ENCODE data around the gene UFC1. TPM values are rescaled to one million over a fixed set of nuclear protein-coding genes. Genes with fewer than 3 reads are reported as not detected.
A peak's percentile ranks its signal among the peaks of the same experiment; 100 is the strongest.

UFC1 gene
- total RNA-seq, 1 donor from 2014 or later, result 91.8 TPM

DNA sequence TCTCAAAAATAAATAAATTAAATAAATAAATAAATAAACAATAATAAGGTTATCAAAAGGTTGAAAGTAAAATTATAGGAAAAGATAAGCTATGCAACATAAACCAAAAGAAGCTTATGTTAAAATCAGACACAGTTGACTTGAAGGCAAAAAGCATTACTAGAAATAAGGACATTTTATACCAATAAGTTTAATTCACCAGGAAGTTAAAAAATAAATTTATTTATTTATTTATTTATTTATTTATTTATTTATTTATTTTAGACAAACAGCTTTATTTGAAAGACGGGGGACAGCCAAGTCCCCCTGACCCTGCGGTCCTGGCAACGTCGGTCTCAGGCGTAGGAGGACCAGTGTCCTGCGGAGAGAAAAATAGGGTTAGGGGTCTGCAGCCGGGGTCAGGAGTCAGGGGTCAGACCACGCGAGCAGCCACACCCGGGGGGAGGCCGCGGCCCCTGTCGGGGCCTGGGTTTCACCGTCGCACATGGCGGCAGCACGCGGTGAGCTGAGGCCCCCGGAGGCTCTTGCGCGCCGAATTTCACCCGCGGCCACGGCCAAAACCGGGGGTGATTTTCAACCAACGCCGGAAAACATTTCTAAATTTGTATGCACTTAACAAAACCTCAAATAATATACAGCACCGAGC is 12.9 kb upstream of the UFC1 start:
- no peaks in the 10 kb centered on the region for H3K27me3 Mint-ChIP-seq (ENCODE audit: low read depth)

DNA sequence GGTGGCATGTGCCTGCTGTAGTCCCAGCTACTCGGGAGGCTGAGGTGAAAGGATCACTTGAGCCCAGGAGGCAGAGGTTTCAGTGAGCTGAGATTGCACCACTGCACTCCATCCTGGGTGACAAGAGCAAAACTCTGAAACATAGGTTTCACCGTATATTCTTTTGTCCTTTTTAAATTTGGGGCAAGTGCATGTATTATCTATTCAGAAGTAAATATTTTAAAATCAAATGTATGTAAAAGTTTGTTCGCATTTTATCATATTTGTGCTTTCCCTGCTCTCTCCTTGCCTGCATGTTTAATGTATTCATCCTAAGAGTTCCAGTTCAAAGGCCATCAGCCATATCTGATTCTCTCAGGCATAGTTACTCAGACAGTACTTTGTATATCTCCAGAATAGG is 7.9 kb upstream of the UFC1 start:
- Mint-ChIP-seq H3K4me1 (ENCODE audit: low read depth) (no peaks in the 10 kb centered on the region), H3K27ac (no peak overlapping the region), H3K4me3 (ENCODE audit: low read depth) (no peak overlapping the region), H3K36me3 (ENCODE audit: low read depth) (no peaks in the 10 kb centered on the region), H3K27me3 (ENCODE audit: low read depth) (no peaks in the 10 kb centered on the region), H3K9me3 (no peaks in the 10 kb centered on the region)
- DNase-seq (ENCODE audit: low spot score), result no peak
- intact Hi-C loops (cut with micrococcal nuclease), result no loop called here

More for the DNA sequence above, 12.9 kb upstream of the UFC1 start:
- intact Hi-C loops (cut with micrococcal nuclease), result no loop called here
- Mint-ChIP-seq H3K27ac (no peak overlapping the region), H3K36me3 (ENCODE audit: low read depth) (no peaks in the 10 kb centered on the region), H3K4me1 (ENCODE audit: low read depth) (peaks cover 3% of the 10 kb centered on the region), H3K9me3 (no peaks in the 10 kb centered on the region), H3K4me3 (ENCODE audit: low read depth) (no peak overlapping the region)
- DNase-seq (ENCODE audit: low spot score), result no peak

GRCh38 chr1:161153176-161153575 is 602 bp upstream of the UFC1 start:
- intact Hi-C loops (cut with micrococcal nuclease), result loop anchor here (1.0 kb wide), 2 partner anchors 21 to 55 kb away; partner anchors contain the start of genes DEDD and KLHDC9
- H3K4me1 Mint-ChIP-seq (ENCODE audit: low read depth), result peaks cover 15% of the 10 kb centered on the region

GRCh38 chr1:161157867-161158266 is 4.1 kb downstream of the UFC1 start:
- Mint-ChIP-seq H3K4me3 (ENCODE audit: low read depth) (peak overlapping the region; percentile 27), H3K36me3 (ENCODE audit: low read depth) (peaks cover 60% of the 10 kb centered on the region), H3K9me3 (no peaks in the 10 kb centered on the region), H3K4me1 (ENCODE audit: low read depth) (peaks cover 41% of the 10 kb centered on the region), H3K27me3 (ENCODE audit: low read depth) (no peaks in the 10 kb centered on the region), H3K27ac (peak overlapping the region; percentile 38)
- intact Hi-C loops (cut with micrococcal nuclease), result loop anchor here (5.0 kb wide), 1 partner anchor 91 kb away; the partner anchor contains the start of gene ARHGAP30
- no peak for DNase-seq (ENCODE audit: low spot score)

More at GRCh38 chr1:161153176-161153575, 602 bp upstream of the UFC1 start:
- no peak for DNase-seq (ENCODE audit: low spot score)
- peak overlapping the region; percentile 100 for H3K4me3 Mint-ChIP-seq (ENCODE audit: low read depth)
- no peaks in the 10 kb centered on the region for H3K9me3 Mint-ChIP-seq
- peak overlapping the region; percentile 79 for H3K27ac Mint-ChIP-seq
- H3K36me3 Mint-ChIP-seq (ENCODE audit: low read depth), result peaks cover 27% of the 10 kb centered on the region
- H3K27me3 Mint-ChIP-seq (ENCODE audit: low read depth), result no peaks in the 10 kb centered on the region

- peak overlapping the region; percentile 92 for H3K27ac Mint-ChIP-seq
- no peak for DNase-seq (ENCODE audit: low spot score)
- peak overlapping the region; percentile 86 for H3K4me3 Mint-ChIP-seq (ENCODE audit: low read depth)
- peaks cover 43% of the 10 kb centered on the region for H3K4me1 Mint-ChIP-seq (ENCODE audit: low read depth)
- intact Hi-C loops (cut with micrococcal nuclease), result loop anchor here (5.0 kb wide), 1 partner anchor 91 kb away; the partner anchor contains the start of gene ARHGAP30
- peaks cover 66% of the 10 kb centered on the region for H3K36me3 Mint-ChIP-seq (ENCODE audit: low read depth)
- no peaks in the 10 kb centered on the region for H3K27me3 Mint-ChIP-seq (ENCODE audit: low read depth)
- H3K9me3 Mint-ChIP-seq, result no peaks in the 10 kb centered on the region
These were observed 4.7 kb downstream of the UFC1 start for GRCh38 chr1:161158316-161159010.

DNA sequence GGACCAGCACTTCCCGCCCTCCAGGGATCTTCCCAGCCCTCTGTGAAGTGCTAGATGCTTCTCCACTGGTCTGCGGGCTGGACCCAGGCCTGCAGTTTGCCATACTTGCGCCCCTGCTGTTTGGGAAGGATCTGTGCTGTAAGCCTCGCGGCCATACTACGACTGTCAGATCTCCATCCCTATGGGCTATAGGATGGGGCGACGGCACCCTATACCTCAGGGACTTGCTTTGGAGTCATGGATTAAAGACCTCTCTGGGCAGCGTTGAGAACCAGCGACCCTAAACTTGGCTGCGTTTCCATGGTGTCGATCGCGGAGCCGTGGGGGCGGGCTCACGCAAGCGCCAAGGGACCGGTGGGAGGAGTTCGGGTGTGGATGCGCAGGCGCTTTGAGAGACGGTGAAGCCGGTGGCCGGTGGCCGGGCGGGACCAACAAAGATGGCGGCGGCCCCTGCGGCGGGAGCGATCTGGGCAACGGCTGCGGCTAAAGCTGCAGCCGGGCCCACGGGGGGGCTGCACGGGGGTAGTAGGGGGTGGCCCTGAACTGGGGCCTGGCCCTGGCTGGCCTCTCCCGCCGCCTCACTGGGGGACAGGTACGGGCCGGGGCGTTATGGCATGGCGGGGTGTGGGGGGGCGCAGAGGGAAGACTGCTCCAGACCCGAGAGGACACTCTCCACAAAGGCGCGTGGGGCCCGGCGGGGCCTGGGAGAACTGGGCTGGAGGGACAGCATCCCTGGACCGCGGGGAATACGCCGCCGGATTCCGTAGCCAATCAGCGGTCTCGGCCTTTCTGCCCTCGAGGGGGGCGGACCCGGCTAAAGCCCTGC is 5.5 kb downstream of the UFC1 start, which contains the start of gene USP21:
Gene USP21 (plus strand): TSS at position 414 of the 826 bp plus-strand sequence. CDS start 1,141 bp downstream, outside the sequence.
- peak; percentile 89 for DNase-seq (ENCODE audit: low spot score)
- intact Hi-C loops (cut with micrococcal nuclease), result loop anchor here (5.0 kb wide), 1 partner anchor 92 kb away; the partner anchor contains the start of gene ARHGAP30
- Mint-ChIP-seq H3K36me3 (ENCODE audit: low read depth) (peaks cover 74% of the 10 kb centered on the region), H3K9me3 (no peaks in the 10 kb centered on the region), H3K27me3 (ENCODE audit: low read depth) (no peaks in the 10 kb centered on the region), H3K4me1 (ENCODE audit: low read depth) (peaks cover 43% of the 10 kb centered on the region), H3K27ac (peak within 1 kb of the TSS; percentile 92), H3K4me3 (ENCODE audit: low read depth) (peak within 1 kb of the TSS; percentile 86)

- Mint-ChIP-seq H3K9me3 (no peaks in the 10 kb centered on the region), H3K4me1 (ENCODE audit: low read depth) (peaks cover 44% of the 10 kb centered on the region), H3K36me3 (ENCODE audit: low read depth) (peaks cover 79% of the 10 kb centered on the region), H3K4me3 (ENCODE audit: low read depth) (peak overlapping the region; percentile 86), H3K27me3 (ENCODE audit: low read depth) (no peaks in the 10 kb centered on the region), H3K27ac (peak overlapping the region; percentile 92)
- intact Hi-C loops (cut with micrococcal nuclease), result loop anchor here (5.0 kb wide), 1 partner anchor 93 kb away; the partner anchor contains the start of gene ARHGAP30
- no peak for DNase-seq (ENCODE audit: low spot score)
These were observed 6.1 kb downstream of the UFC1 start for GRCh38 chr1:161159913-161160243.

DNA sequence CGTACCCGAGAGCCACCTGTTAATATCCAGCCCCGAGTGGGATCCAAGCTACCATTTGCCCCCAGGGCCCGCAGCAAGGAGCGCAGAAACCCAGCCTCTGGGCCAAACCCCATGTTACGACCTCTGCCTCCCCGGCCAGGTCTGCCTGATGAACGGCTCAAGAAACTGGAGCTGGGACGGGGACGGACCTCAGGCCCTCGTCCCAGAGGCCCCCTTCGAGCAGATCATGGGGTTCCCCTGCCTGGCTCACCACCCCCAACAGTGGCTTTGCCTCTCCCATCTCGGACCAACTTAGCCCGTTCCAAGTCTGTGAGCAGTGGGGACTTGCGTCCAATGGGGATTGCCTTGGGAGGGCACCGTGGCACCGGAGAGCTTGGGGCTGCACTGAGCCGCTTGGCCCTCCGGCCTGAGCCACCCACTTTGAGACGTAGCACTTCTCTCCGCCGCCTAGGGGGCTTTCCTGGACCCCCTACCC is 6.9 kb downstream of the UFC1 start:
- Mint-ChIP-seq H3K27me3 (ENCODE audit: low read depth) (no peaks in the 10 kb centered on the region), H3K36me3 (ENCODE audit: low read depth) (peaks cover 73% of the 10 kb centered on the region), H3K4me3 (ENCODE audit: low read depth) (peak overlapping the region; percentile 86), H3K4me1 (ENCODE audit: low read depth) (peaks cover 43% of the 10 kb centered on the region), H3K9me3 (no peaks in the 10 kb centered on the region), H3K27ac (peak overlapping the region; percentile 46)
- DNase-seq (ENCODE audit: low spot score), result no peak
- intact Hi-C loops (cut with micrococcal nuclease), result no loop called here

GRCh38 chr1:161161652-161162051 is 7.9 kb downstream of the UFC1 start:
- Mint-ChIP-seq H3K9me3 (no peaks in the 10 kb centered on the region), H3K27ac (peak overlapping the region; percentile 46), H3K27me3 (ENCODE audit: low read depth) (no peaks in the 10 kb centered on the region), H3K36me3 (ENCODE audit: low read depth) (peaks cover 71% of the 10 kb centered on the region), H3K4me3 (ENCODE audit: low read depth) (peak overlapping the region; percentile 11), H3K4me1 (ENCODE audit: low read depth) (peaks cover 43% of the 10 kb centered on the region)
- DNase-seq (ENCODE audit: low spot score), result no peak
- intact Hi-C loops (cut with micrococcal nuclease), result no loop called here

- Mint-ChIP-seq H3K4me1 (ENCODE audit: low read depth) (peaks cover 47% of the 10 kb centered on the region), H3K9me3 (no peaks in the 10 kb centered on the region), H3K27me3 (ENCODE audit: low read depth) (no peaks in the 10 kb centered on the region), H3K27ac (no peak overlapping the region), H3K4me3 (ENCODE audit: low read depth) (peak overlapping the region; percentile 11), H3K36me3 (ENCODE audit: low read depth) (peaks cover 67% of the 10 kb centered on the region)
- DNase-seq (ENCODE audit: low spot score), result no peak
- intact Hi-C loops (cut with micrococcal nuclease), result no loop called here
These were observed 8.3 kb downstream of the UFC1 start for GRCh38 chr1:161162052-161162451.

- Mint-ChIP-seq H3K27me3 (ENCODE audit: low read depth) (no peaks in the 10 kb centered on the region), H3K36me3 (ENCODE audit: low read depth) (peaks cover 60% of the 10 kb centered on the region), H3K9me3 (no peaks in the 10 kb centered on the region), H3K4me3 (ENCODE audit: low read depth) (no peak overlapping the region), H3K27ac (peak overlapping the region; percentile 3), H3K4me1 (ENCODE audit: low read depth) (peaks cover 51% of the 10 kb centered on the region)
- intact Hi-C loops (cut with micrococcal nuclease), result no loop called here
- no peak for DNase-seq (ENCODE audit: low spot score)
These were observed 9.0 kb downstream of the UFC1 start for GRCh38 chr1:161162806-161163205.

DNA sequence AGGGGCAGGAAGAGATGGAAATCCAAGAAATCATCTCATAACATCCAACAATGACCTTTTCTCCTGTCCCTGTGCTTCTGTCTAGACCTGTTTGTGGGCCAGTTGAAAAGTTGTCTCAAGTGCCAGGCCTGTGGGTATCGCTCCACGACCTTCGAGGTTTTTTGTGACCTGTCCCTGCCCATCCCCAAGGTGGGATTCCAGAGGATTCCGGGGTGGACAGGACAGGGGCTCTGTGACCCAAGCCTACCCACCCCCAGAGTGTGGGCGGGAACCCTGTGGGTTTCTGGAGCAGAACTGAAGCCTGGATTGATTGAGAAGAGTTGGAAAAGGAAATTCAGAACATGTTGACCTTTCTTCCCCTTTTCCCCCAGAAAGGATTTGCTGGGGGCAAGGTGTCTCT is 10.0 kb downstream of the UFC1 start:
- no peak overlapping the region for H3K4me3 Mint-ChIP-seq (ENCODE audit: low read depth)
- H3K4me1 Mint-ChIP-seq (ENCODE audit: low read depth), result peaks cover 48% of the 10 kb centered on the region
- intact Hi-C loops (cut with micrococcal nuclease), result no loop called here
- H3K36me3 Mint-ChIP-seq (ENCODE audit: low read depth), result peaks cover 61% of the 10 kb centered on the region
- DNase-seq (ENCODE audit: low spot score), result no peak
- no peaks in the 10 kb centered on the region for H3K9me3 Mint-ChIP-seq
- H3K27ac Mint-ChIP-seq, result peak overlapping the region; percentile 21
- no peaks in the 10 kb centered on the region for H3K27me3 Mint-ChIP-seq (ENCODE audit: low read depth)

Measured in activated T-helper 2 cell treated with anti-CD3 and anti-CD28 coated beads, Interferon-gamma antibody, Interleukin-2, Interleukin-4, amounts not matched to agents 10 μg/mL and 5 μg/mL and 100 μg/mL, durations not matched to agents 14 hours and 24 hours and 36 hours (primary cell).